Activated CD4-positive, alpha-beta T cell treated with anti-CD3 and anti-CD28 coated beads, Interleukin-2, amount 10 ng/mL, durations not matched to agents 7 days and 5 days (primary cell): ENCODE measurements around the gene CDH4. TPM values are rescaled to one million over a fixed set of nuclear protein-coding genes. Genes with fewer than 3 reads are reported as not detected.

Experiments used
- CTCF ChIA-PET: fragments of 350-600 bp; sonication (Branson Sonifier 250); formaldehyde crosslinking; loops from one replicate; lab custom pipeline; 2021; ENCODE audit warnings: antibody characterized with exemption; lab: Charles Lee
- POLR2A ChIA-PET: fragments of 350-600 bp; sonication (Branson Sonifier 250); formaldehyde crosslinking; loops from one replicate; lab custom pipeline; 2021; ENCODE audit warnings: antibody characterized with exemption; lab: Charles Lee
- DNase-seq: peaks from one replicate; pipeline ENCODE4 v3.0.0-alpha.2; 2020
- H3K27ac Mint-ChIP-seq: one replicate; pipeline ENCODE4 v1.8.0; 2021; ENCODE audit warnings: mild to moderate bottlenecking, moderate library complexity, mixed read lengths
- H3K27me3 Mint-ChIP-seq: one replicate; pipeline ENCODE4 v1.8.0; 2021; ENCODE audit warnings: mixed read lengths
- H3K36me3 Mint-ChIP-seq: one replicate; pipeline ENCODE4 v1.8.0; 2021; ENCODE audit warnings: low read depth, mixed read lengths
- H3K4me1 Mint-ChIP-seq: one replicate; pipeline ENCODE4 v1.8.0; 2021; ENCODE audit warnings: mixed read lengths
- H3K4me3 Mint-ChIP-seq: one replicate; pipeline ENCODE4 v1.8.0; 2021; ENCODE audit warnings: mild to moderate bottlenecking, moderate library complexity, mixed read lengths
- H3K9me3 Mint-ChIP-seq: one replicate; pipeline ENCODE4 v1.8.0; 2021; ENCODE audit warnings: mixed read lengths
- total RNA-seq, 2 experiments: library from RNA; stranded (reverse); gene quantifications; one replicate each; pipeline ENCODE4 v1.2.3, GENCODE V29; 2021

The CDH4 gene
- total RNA-seq, 2 experiments from 2014 or later = not detected

- H3K4me3 Mint-ChIP-seq = no peak overlapping the region
- no peak overlapping the region for H3K27ac Mint-ChIP-seq
- H3K27me3 Mint-ChIP-seq = no peaks in the 10 kb centered on the region
- ChIA-PET POLR2A (no interaction called here), CTCF (no interaction called here)
- no peak for DNase-seq
- no peaks in the 10 kb centered on the region for H3K9me3 Mint-ChIP-seq
- H3K36me3 Mint-ChIP-seq = no peaks in the 10 kb centered on the region
- H3K4me1 Mint-ChIP-seq = peaks cover 4% of the 10 kb centered on the region
Measured at GRCh38 chr20:61897401-61898295, 645.6 kb downstream of the CDH4 start.

DNA sequence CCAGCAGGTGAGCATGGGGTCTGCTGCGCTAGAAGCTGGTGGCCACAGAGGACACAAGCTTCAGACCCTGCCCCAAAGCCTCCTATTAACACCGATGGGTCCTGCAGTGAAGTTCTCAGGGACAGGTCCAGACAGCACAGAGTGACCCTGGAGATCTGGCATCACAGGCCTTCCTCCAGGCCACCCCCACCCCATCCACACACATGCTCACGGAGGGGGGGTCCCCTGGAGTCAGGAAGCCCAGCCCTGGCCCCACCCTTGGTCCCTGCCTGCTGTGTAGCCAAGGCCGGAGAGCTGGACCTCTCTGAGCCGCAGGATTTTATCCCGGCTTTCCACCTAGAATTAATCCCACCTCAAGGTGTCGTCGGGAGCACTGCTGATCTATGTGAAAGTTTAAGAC lies 646.3 kb downstream of the CDH4 start:
- H3K4me3 Mint-ChIP-seq = no peak overlapping the region
- H3K36me3 Mint-ChIP-seq = no peaks in the 10 kb centered on the region
- H3K9me3 Mint-ChIP-seq = no peaks in the 10 kb centered on the region
- ChIA-PET POLR2A (no interaction called here), CTCF (no interaction called here)
- peaks cover 4% of the 10 kb centered on the region for H3K4me1 Mint-ChIP-seq
- DNase-seq = no peak
- H3K27ac Mint-ChIP-seq = no peak overlapping the region
- H3K27me3 Mint-ChIP-seq = no peaks in the 10 kb centered on the region

- DNase-seq = no peak
- H3K36me3 Mint-ChIP-seq = no peaks in the 10 kb centered on the region
- peaks cover 4% of the 10 kb centered on the region for H3K4me1 Mint-ChIP-seq
- ChIA-PET CTCF (no interaction called here), POLR2A (no interaction called here)
- H3K4me3 Mint-ChIP-seq = no peak overlapping the region
- no peak overlapping the region for H3K27ac Mint-ChIP-seq
- no peaks in the 10 kb centered on the region for H3K9me3 Mint-ChIP-seq
- H3K27me3 Mint-ChIP-seq = no peaks in the 10 kb centered on the region
Measured at GRCh38 chr20:61900011-61900944, 648.2 kb downstream of the CDH4 start.

- Mint-ChIP-seq H3K4me1 (peaks cover 4% of the 10 kb centered on the region), H3K9me3 (no peaks in the 10 kb centered on the region), H3K36me3 (no peaks in the 10 kb centered on the region), H3K27ac (no peak overlapping the region), H3K4me3 (no peak overlapping the region), H3K27me3 (no peaks in the 10 kb centered on the region)
- DNase-seq = no peak
- CTCF ChIA-PET = no interaction called here
- POLR2A ChIA-PET = no interaction called here
Measured at GRCh38 chr20:61900945-61901293, 648.9 kb downstream of the CDH4 start.

- ChIA-PET CTCF (no interaction called here), POLR2A (no interaction called here)
- H3K36me3 Mint-ChIP-seq = no peaks in the 10 kb centered on the region
- H3K4me1 Mint-ChIP-seq = peaks cover 4% of the 10 kb centered on the region
- H3K4me3 Mint-ChIP-seq = no peak overlapping the region
- DNase-seq = no peak
- H3K27ac Mint-ChIP-seq = no peak overlapping the region
- H3K9me3 Mint-ChIP-seq = no peaks in the 10 kb centered on the region
- no peaks in the 10 kb centered on the region for H3K27me3 Mint-ChIP-seq
Measured at GRCh38 chr20:61901392-61902220, 649.5 kb downstream of the CDH4 start.

DNA sequence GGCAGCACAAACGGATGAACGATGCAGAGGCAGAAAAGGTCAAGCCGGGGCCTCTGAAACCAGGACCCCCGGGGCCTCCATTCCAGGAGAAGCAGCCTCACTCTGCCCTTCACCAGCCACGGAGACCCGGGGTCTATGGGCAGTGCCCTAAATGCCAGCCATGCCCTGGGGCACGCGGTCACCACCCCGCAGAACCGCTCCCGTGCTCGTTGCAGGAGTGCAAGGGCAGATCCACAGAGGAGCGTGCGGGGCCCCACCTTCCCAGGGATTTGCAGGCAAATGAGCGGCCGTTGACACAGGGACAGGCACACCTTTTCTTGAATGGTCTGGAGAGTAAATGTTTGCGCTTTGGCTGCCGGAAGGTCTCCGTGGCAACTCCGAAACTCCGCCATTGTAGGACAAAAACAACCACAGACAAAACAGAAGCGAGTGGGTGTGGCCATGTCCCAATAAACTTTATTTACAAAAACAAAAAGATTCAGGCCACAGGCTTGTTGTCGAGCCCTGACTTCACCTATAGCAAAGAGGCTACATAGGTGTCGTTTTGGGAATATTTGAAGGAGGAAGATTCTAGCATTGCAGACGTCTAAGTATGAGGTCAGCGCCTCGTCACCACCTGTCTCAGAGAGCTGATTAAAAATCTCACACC lies 650.3 kb downstream of the CDH4 start:
- ChIA-PET POLR2A (no interaction called here), CTCF (interaction anchor here (1.1 kb wide), 1 partner anchor 15 kb away, joined by 3 read pairs; no protein-coding TSS in a partner anchor)
- DNase-seq = no peak
- peaks cover 4% of the 10 kb centered on the region for H3K4me1 Mint-ChIP-seq
- H3K27me3 Mint-ChIP-seq = no peaks in the 10 kb centered on the region
- no peaks in the 10 kb centered on the region for H3K9me3 Mint-ChIP-seq
- no peak overlapping the region for H3K27ac Mint-ChIP-seq
- H3K36me3 Mint-ChIP-seq = no peaks in the 10 kb centered on the region
- H3K4me3 Mint-ChIP-seq = no peak overlapping the region

DNA sequence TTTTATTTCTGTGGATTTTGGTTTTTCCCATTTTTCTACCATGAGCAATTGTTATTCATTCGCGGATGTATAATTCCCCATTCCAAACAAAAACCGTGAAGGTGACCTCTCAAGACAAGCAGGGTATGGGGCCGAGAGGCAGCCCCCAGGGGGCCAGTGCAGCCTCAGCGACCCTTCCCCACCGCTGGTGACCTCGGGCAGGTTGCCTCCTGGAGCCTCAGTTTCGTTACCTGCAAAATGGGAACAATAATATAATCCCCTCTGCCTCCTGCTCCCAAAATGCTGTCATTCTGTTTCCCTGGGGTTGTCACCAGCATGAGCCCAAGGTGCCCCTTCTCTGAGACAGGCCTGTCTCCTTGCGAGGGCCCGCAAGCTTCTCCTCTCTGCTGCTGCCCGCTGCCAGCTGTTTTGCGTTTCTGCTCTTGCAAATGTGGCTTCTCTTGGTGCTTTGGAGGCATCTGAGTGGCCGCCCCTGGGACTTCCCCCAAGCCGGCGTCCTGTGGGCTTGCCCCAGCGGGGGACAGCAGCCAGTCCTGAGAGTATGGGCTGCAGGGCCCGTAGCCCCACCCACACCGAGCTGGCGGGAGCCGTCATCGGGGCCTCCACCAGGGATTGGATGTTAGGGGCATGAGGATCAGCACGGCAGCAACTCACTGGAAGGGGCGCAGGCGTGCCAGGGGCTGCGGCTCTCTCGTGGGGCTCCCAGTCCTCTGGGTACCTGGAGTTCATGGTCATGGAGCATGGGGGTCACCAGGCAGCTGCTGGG lies 651.7 kb downstream of the CDH4 start:
- CTCF ChIA-PET = no interaction called here

DNA sequence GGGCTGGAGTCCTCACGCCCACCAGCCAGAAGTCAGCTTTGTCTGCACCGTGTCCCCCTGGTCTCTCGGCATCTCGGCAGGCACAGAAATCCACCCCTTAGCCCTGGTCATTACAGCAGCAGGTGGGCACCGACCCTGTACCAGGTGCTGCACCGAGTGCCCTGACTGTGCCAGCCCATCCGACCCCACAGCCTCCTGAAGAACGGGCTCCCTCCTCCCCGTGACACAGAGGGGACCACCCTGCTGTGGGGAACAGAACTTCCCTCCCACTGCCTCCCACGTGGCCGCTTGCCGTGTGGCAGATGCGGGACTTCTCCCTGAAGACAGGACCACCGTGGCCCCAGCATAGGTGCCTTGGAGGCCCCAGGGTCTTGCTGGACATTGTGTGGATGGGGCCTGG lies 652.4 kb downstream of the CDH4 start:
- ChIA-PET CTCF (no interaction called here), POLR2A (no interaction called here)
- Mint-ChIP-seq H3K4me1 (peaks cover 4% of the 10 kb centered on the region), H3K27me3 (no peaks in the 10 kb centered on the region), H3K4me3 (no peak overlapping the region), H3K36me3 (no peaks in the 10 kb centered on the region), H3K27ac (no peak overlapping the region), H3K9me3 (no peaks in the 10 kb centered on the region)
- DNase-seq = no peak

More for the DNA sequence above, 651.7 kb downstream of the CDH4 start:
- DNase-seq = no peak
- no peak overlapping the region for H3K4me3 Mint-ChIP-seq
- H3K4me1 Mint-ChIP-seq = peaks cover 4% of the 10 kb centered on the region
- no peaks in the 10 kb centered on the region for H3K27me3 Mint-ChIP-seq
- POLR2A ChIA-PET = no interaction called here
- no peak overlapping the region for H3K27ac Mint-ChIP-seq
- H3K9me3 Mint-ChIP-seq = no peaks in the 10 kb centered on the region
- no peaks in the 10 kb centered on the region for H3K36me3 Mint-ChIP-seq

DNA sequence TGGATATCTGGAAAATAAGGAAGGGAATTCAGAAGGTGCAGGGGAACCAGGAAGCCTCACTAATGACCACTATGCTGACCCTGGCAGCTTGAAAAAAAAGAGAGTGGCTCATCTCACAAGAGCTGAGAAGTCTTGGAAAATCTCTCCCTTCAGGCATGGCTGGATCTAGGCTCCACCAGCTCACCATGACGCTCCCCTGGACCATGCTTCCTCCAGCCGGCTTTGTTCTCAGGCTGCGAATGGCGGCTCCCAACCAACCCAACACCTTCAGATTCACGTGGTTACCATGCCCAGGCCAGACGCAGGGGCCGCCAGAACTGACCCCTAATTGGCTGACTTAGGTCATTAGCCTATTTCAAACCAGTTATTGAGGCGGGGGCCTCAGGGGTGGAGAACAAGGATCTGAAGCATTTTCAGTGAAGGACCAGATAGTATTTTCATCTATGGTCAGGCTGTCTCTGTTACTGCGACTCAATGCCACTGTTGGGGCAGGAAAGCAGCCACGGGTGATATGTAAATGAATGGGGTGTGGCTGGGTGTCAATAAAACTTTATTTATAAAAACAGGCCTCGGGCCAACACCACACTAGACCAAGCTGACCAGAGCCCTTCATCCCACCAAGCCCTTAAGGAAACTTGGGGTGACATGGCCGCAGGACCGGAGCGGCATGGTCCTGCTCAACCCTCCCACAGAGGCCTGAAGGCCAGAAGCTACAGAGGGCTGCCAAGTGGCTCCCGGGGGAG lies 653.9 kb downstream of the CDH4 start:
- peaks cover 4% of the 10 kb centered on the region for H3K4me1 Mint-ChIP-seq
- no peaks in the 10 kb centered on the region for H3K36me3 Mint-ChIP-seq
- H3K27ac Mint-ChIP-seq = no peak overlapping the region
- DNase-seq = no peak
- H3K27me3 Mint-ChIP-seq = no peaks in the 10 kb centered on the region
- ChIA-PET CTCF (interaction anchor here (1.9 kb wide), 1 partner anchor 10 kb away, joined by 4 read pairs; no protein-coding TSS in a partner anchor), POLR2A (no interaction called here)
- no peaks in the 10 kb centered on the region for H3K9me3 Mint-ChIP-seq
- H3K4me3 Mint-ChIP-seq = no peak overlapping the region

DNA sequence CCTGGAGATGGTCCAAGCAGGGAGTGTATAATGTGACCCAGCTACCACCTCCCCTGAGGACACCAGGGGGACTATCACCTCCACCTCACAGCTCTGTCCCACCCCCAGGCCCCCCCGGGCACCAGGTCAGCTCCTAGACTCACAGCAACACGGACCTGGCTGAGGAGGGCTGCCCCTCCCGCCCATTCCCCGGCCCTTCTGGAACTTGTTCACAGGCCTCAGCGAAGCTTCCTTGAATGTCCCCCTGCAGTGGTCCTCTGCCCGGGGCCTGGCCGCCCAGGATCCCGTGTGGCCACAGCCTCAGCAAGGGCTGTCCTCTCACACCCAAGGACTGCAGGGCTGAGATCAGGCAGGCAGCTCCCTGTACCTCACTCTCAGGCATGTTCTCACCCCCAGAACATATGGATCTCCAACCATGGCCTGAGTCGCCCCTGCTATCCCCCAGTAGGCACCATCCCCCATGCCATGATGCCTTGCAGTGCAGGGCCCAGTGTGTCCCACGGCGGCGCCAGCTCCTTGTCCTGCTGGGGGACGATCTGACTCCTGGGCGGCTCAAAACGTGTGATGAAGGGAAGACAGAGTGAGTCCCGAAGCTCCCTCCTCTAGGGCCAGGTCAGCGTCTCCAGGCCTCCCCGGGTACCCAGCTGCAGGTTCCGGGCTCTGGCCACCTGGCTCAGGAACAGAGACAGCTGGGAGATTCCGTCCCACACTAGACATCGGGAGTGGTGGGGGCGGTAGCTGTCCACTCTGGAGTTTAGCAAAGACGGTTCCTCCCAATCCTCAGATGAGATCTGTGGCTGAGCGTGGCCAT lies 655.2 kb downstream of the CDH4 start:
- DNase-seq = no peak
- H3K27me3 Mint-ChIP-seq = no peaks in the 10 kb centered on the region
- no peak overlapping the region for H3K4me3 Mint-ChIP-seq
- no peaks in the 10 kb centered on the region for H3K36me3 Mint-ChIP-seq
- H3K4me1 Mint-ChIP-seq = no peaks in the 10 kb centered on the region
- no peaks in the 10 kb centered on the region for H3K9me3 Mint-ChIP-seq
- POLR2A ChIA-PET = no interaction called here
- CTCF ChIA-PET = interaction anchor here (1.9 kb wide), 1 partner anchor 11 kb away, joined by 4 read pairs; no protein-coding TSS in a partner anchor
- H3K27ac Mint-ChIP-seq = no peak overlapping the region
